ENCODE results near the gene ADAD2. TPM values are rescaled to one million over a fixed set of nuclear protein-coding genes. Genes with fewer than 3 reads are reported as not detected.

ADAD2 gene
- total and polyA plus RNA-seq, 12 donors = 0.12 to 11.6 (median 0.63) TPM; not detected in 3

GRCh38 chr16:84227548-84227947 lies 36.6 kb downstream of the ADAD2 start:
- H3K36me3 ChIP-seq (replicated peaks in 1 of 2) = no peaks in the 10 kb centered on the region
- 81 to 89% (median 83%) methylated on average over 6 of the region's 6 CpGs for WGBS, 4 donors
- H3K4me1 ChIP-seq (replicated peaks in 1 of 2) = peaks cover 12 to 13% of the 10 kb centered on the region in 2 donors
- no peak overlapping the region for H3K4me3 ChIP-seq
- peak overlapping the region in 1 of 5 donors; percentile 84 for H3K27ac ChIP-seq
- intact Hi-C loops (cut with DNase I) = no loop called here
- H3K27me3 ChIP-seq = no peaks in the 10 kb centered on the region
- DNase-seq = no peak
- no peaks in the 10 kb centered on the region for H3K9me3 ChIP-seq (replicated peaks in 1 of 3)
- TF ChIP-seq CTCF (IDR thresholded peaks at IDR 0.05) = no peak
- TF ChIP-seq POLR2A (IDR thresholded peaks at IDR 0.05) = no peak

DNA sequence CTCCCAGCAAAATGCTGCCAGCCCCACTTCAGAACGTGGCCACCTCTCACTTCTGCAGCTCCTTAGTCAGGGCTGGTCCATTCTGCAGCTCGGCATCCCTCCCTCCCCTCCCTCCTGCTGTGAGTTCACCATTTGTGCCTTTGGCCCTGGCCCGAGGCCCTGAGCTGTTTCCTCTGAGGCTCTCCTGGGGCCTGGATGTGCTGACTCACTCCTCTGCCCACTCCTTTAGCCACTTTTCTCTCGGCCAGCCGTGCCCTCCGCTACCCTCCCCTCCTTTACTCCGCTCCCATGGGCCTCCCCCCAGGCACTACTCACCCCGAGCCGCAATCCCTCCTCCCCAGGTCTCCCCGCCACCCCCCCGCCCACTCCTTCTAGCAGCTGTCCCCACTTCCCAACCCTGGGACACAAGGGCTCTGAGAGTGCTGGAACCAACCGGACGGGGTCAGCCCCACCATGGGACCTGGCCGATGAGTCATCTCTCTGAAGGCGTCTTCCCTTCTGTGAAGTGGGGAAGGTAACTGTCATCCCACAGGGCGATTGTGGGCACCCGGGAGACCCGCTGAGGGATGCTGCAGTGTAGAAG lies 37.4 kb downstream of the ADAD2 start:
- Histone ChIP-seq H3K27me3 (no peaks in the 10 kb centered on the region), H3K27ac (peak overlapping the region in 2 of 5 donors; percentile 52 to 84), H3K9me3 (replicated peaks in 1 of 3) (no peaks in the 10 kb centered on the region), H3K4me1 (replicated peaks in 1 of 2) (peaks cover 12 to 13% of the 10 kb centered on the region in 2 donors), H3K36me3 (replicated peaks in 1 of 2) (no peaks in the 10 kb centered on the region), H3K4me3 (peak overlapping the region in 1 of 4 donors; percentile 21)
- peak; percentile 65 to 91 (median 89) for DNase-seq
- intact Hi-C loops (cut with DNase I) = no loop called here
- TF ChIP-seq CTCF (IDR thresholded peaks at IDR 0.05) = no peak
- WGBS, 4 donors = 4 to 18% (median 15%) methylated on average over 6 to 18 of the region's 18 CpGs

DNA sequence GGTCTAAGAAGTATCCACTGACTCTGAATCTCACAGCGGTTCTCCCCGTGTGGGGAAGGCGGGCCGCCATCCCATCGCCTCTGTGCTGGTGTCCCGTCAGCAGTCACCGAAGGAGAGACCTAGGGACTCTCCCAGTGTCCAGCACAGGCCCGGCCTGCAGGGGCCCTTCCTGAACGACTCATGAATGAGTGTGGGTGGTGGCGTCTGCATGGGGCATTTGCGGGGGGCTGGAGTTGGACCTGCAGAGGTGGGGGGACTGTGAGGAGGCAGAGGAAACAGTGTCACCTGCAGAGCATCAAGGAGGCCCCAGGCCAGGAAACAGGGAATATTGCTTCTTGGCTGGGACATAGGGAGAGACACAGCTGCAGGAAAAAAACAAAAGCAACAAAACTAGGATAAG lies 38.5 kb downstream of the ADAD2 start:
- H3K27ac ChIP-seq = no peak overlapping the region
- intact Hi-C loops (cut with DNase I) = no loop called here

GRCh38 chr16:84232060-84232459 lies 41.1 kb downstream of the ADAD2 start:
- TF ChIP-seq CTCF (IDR thresholded peaks at IDR 0.05) = no peak
- TF ChIP-seq POLR2A (IDR thresholded peaks at IDR 0.05) = no peak
- Histone ChIP-seq H3K9me3 (replicated peaks in 1 of 3) (no peaks in the 10 kb centered on the region), H3K27me3 (no peaks in the 10 kb centered on the region), H3K4me1 (replicated peaks in 1 of 2) (peaks cover 12 to 13% of the 10 kb centered on the region in 2 donors), H3K36me3 (replicated peaks in 1 of 2) (no peaks in the 10 kb centered on the region), H3K27ac (no peak overlapping the region), H3K4me3 (no peak overlapping the region)
- DNase-seq = no peak
- 85 to 93% (median 86%) methylated on average over 5 of the region's 5 CpGs for WGBS, 4 donors
- intact Hi-C loops (cut with DNase I) = no loop called here

More for the DNA sequence above, 38.5 kb downstream of the ADAD2 start:
- no peaks in the 10 kb centered on the region for H3K27me3 ChIP-seq
- no peak for TF ChIP-seq CTCF (IDR thresholded peaks at IDR 0.05)
- no peak for DNase-seq
- H3K9me3 ChIP-seq (replicated peaks in 1 of 3) = no peaks in the 10 kb centered on the region
- H3K36me3 ChIP-seq (replicated peaks in 1 of 2) = no peaks in the 10 kb centered on the region
- H3K4me1 ChIP-seq (replicated peaks in 1 of 2) = peaks cover 12 to 13% of the 10 kb centered on the region in 2 donors
- H3K4me3 ChIP-seq = no peak overlapping the region
- 93 to 96% (median 94%) methylated on average over 5 to 11 of the region's 11 CpGs for WGBS, 4 donors
